HepG2 (cell line): ENCODE data around the gene IL1RAP.

Source experiments
- CREB1 ChIP-seq, 2 experiments: fragments of 450-650 bp in 1 of 2; IDR thresholded peaks; 2 replicates each; pipeline ENCODE4 v1.6.1; 2016 to 2017; ENCODE audit warnings: control low read depth in 1 of 2, mild to moderate bottlenecking in 1 of 2, missing compliant biosample characterization in 1 of 2, missing genetic modification characterization in 1 of 2
- EZH2 ChIP-seq: conservative IDR thresholded peaks from 2 replicates; pipeline ENCODE4 v1.6.1; 2012; ENCODE audit warnings: mild to moderate bottlenecking, low read depth, low read length, moderate library complexity
- HNRNPH1 ChIP-seq: fragments of 200-400 bp; formaldehyde crosslinking; optimal IDR thresholded peaks from 2 replicates; pipeline ENCODE3; 2017; ENCODE audit warnings: mild to moderate bottlenecking, low read depth, low read length
- KAT7 ChIP-seq: IDR thresholded peaks from 2 replicates; pipeline ENCODE4 v1.6.1; 2018; ENCODE audit warnings: borderline replicate concordance, missing compliant biosample characterization
- NCOR1 ChIP-seq: fragments of 200-600 bp; sonication (generic); IDR thresholded peaks from 2 replicates; pipeline ENCODE4 v1.7.0; 2017; ENCODE audit warnings: antibody characterized with exemption, low read length, borderline replicate concordance
- POLR2A ChIP-seq, 2 experiments: IDR thresholded peaks; 2 replicates each; pipeline ENCODE4 v1.6.1; 2011; ENCODE audit warnings: low read depth in 2 of 2, low read length in 2 of 2, mild to moderate bottlenecking in 1 of 2, moderate library complexity in 1 of 2; ENCODE audit not compliant: insufficient read depth in 1 of 2
- POLR2AphosphoS5 ChIP-seq: IDR thresholded peaks from 2 replicates; pipeline ENCODE4 v1.6.1; 2012; ENCODE audit warnings: low read depth, low read length
- RNF2 ChIP-seq: fragments of 450-650 bp; conservative IDR thresholded peaks from 2 replicates; pipeline ENCODE4 v1.6.1; 2016; ENCODE audit warnings: low read depth
- TBX2 ChIP-seq: sonication (generic); formaldehyde crosslinking; IDR thresholded peaks from 2 replicates; pipeline ENCODE4 v1.5.0; 2020; ENCODE audit warnings: missing genetic modification reagents, mild to moderate bottlenecking, borderline replicate concordance
- TGIF2 ChIP-seq: IDR thresholded peaks from 2 replicates; pipeline ENCODE4 v1.6.1; 2016; ENCODE audit warnings: control low read depth, missing compliant biosample characterization
- TF ChIP-seq, protein P1 (sequence below): sonication (generic); formaldehyde crosslinking; IDR thresholded peaks from 2 replicates; pipeline ENCODE4 v1.5.0; 2020; ENCODE audit warnings: mild to moderate bottlenecking, missing genetic modification reagents, moderate library complexity
- TF ChIP-seq, protein P2 (sequence below): sonication (generic); formaldehyde crosslinking; IDR thresholded peaks from 2 replicates; pipeline ENCODE4 v1.8.1; 2023; ENCODE audit warnings: mild to moderate bottlenecking, missing genetic modification reagents, borderline replicate concordance

DNA sequence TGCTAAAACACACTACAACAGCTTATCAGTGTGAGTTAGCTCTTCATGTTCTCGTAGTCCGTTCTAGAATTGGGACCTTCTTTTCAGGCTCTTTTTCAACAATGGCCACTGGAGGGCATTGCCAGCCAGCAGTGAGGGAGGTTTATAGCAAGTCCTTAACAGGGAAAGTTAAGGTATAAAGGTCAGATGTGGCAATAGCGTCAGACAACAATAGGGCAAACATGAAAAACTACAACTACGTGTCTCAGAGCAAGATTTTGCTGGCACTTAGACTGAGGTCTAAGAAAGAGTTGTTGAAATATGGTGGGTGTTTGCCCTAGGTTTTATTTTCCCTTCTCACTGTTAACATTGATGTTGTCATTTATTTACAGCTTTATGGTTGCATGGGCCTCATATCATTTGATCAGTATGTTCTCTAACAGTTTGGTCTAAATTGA lies 187.2 kb downstream of the IL1RAP start:
- TF ChIP-seq POLR2AphosphoS5 = no peak
- TF ChIP-seq, protein P1, sequence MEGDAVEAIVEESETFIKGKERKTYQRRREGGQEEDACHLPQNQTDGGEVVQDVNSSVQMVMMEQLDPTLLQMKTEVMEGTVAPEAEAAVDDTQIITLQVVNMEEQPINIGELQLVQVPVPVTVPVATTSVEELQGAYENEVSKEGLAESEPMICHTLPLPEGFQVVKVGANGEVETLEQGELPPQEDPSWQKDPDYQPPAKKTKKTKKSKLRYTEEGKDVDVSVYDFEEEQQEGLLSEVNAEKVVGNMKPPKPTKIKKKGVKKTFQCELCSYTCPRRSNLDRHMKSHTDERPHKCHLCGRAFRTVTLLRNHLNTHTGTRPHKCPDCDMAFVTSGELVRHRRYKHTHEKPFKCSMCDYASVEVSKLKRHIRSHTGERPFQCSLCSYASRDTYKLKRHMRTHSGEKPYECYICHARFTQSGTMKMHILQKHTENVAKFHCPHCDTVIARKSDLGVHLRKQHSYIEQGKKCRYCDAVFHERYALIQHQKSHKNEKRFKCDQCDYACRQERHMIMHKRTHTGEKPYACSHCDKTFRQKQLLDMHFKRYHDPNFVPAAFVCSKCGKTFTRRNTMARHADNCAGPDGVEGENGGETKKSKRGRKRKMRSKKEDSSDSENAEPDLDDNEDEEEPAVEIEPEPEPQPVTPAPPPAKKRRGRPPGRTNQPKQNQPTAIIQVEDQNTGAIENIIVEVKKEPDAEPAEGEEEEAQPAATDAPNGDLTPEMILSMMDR (CRISPR knock-in tag) = peak; percentile 91
- TF ChIP-seq RNF2 = no peak
- TF ChIP-seq EZH2 = no peak
- TF ChIP-seq KAT7 (CRISPR knock-in tag) = no peak
- TF ChIP-seq HNRNPH1 = no peak
- TF ChIP-seq TBX2 (CRISPR knock-in tag) = peak; percentile 36; the same call in 1 of the 2 replicates
- TF ChIP-seq, protein P2, sequence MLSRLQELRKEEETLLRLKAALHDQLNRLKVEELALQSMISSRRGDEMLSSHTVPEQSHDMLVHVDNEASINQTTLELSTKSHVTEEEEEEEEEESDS (CRISPR knock-in tag) = no peak
- no peak for TF ChIP-seq CREB1 (IDR thresholded peaks at IDR 0.05)
- TF ChIP-seq CREB1 (CRISPR knock-in tag; IDR thresholded peaks at IDR 0.05) = peak; percentile 70
- peak; percentile 90; the same call in 1 of the 2 replicates for TF ChIP-seq NCOR1
- no peak for TF ChIP-seq POLR2A (IDR thresholded peaks at IDR 0.05; ENCODE audit: insufficient read depth in 1 of 2, low read depth in 2 of 2, low read length in 2 of 2)
- TF ChIP-seq TGIF2 (CRISPR knock-in tag) = no peak
